Liver (tissue), 9 donors: ENCODE measurements around the gene DNAJC10. TPM values are rescaled to one million over a fixed set of nuclear protein-coding genes. Genes with fewer than 3 reads are reported as not detected.
A peak's percentile ranks its signal among the peaks of the same experiment; 100 is the strongest.

Experiments
- DNase-seq: peaks from one replicate; pipeline ENCODE4 v3.0.0-alpha.2; 2017; ENCODE audit warnings: low spot score
- H3K27ac ChIP-seq, 2 donors: one replicate each; pipeline ENCODE4 v1.7.0; 2013; ENCODE audit warnings: inconsistent platforms in 2 of 2, low read length in 2 of 2, control low read depth in 1 of 2, low read depth in 1 of 2, mild to moderate bottlenecking in 1 of 2
- H3K27me3 ChIP-seq, 4 donors: one replicate each; pipeline versions ENCODE4 v1.6.1 to v1.7.0; 2013; ENCODE audit warnings: low read length in 3 of 4, inconsistent platforms in 1 of 4, mild to moderate bottlenecking in 1 of 4, moderate library complexity in 1 of 4; ENCODE audit not compliant: control insufficient read depth in 4 of 4, insufficient read depth in 4 of 4
- H3K36me3 ChIP-seq, 4 donors: one replicate each; pipeline versions ENCODE4 v1.6.1 to v1.7.0; 2013; ENCODE audit warnings: low read length in 3 of 4, mild to moderate bottlenecking in 3 of 4, low read depth in 1 of 4, moderate library complexity in 1 of 4; ENCODE audit not compliant: control insufficient read depth in 4 of 4, insufficient read depth in 3 of 4
- H3K4me1 ChIP-seq, 4 donors: one replicate each; pipeline versions ENCODE4 v1.6.1 to v1.7.0; 2013; ENCODE audit warnings: low read length in 3 of 4, mild to moderate bottlenecking in 3 of 4, moderate library complexity in 1 of 4; ENCODE audit not compliant: control insufficient read depth in 4 of 4, insufficient read depth in 4 of 4
- H3K4me3 ChIP-seq, 3 donors: one replicate each; pipeline versions ENCODE4 v1.6.1 to v1.7.0; 2013; ENCODE audit warnings: low read length in 3 of 3, control low read depth in 1 of 3, low read depth in 1 of 3, mild to moderate bottlenecking in 1 of 3
- H3K9ac ChIP-seq, 2 donors: one replicate each; pipeline ENCODE4 v1.7.0; 2013; ENCODE audit warnings: low read length in 2 of 2, mild to moderate bottlenecking in 2 of 2, moderate library complexity in 2 of 2, control low read depth in 1 of 2, low read depth in 1 of 2
- H3K9me3 ChIP-seq, 4 donors: one replicate each; pipeline versions ENCODE4 v1.6.1 to v1.7.0; 2013; ENCODE audit warnings: low read length in 3 of 4; ENCODE audit not compliant: control insufficient read depth in 4 of 4
- EGR1 ChIP-seq, 2 donors: IDR thresholded peaks; 2 replicates each; pipeline ENCODE4 v1.6.1; 2016 to 2018; ENCODE audit warnings: antibody characterized with exemption in 2 of 2, low read depth in 2 of 2
- FOXA1 ChIP-seq: IDR thresholded peaks from 2 replicates; pipeline ENCODE4 v1.6.1; 2016; ENCODE audit warnings: antibody characterized with exemption
- FOXA2 ChIP-seq: IDR thresholded peaks from 2 replicates; pipeline ENCODE4 v1.6.1; 2016; ENCODE audit warnings: antibody characterized with exemption
- GABPA ChIP-seq, 2 donors: IDR thresholded peaks in 1 of 2; conservative IDR thresholded peaks in 1 of 2; 2 replicates each; pipeline ENCODE4 v1.6.1; 2016; ENCODE audit warnings: antibody characterized with exemption in 2 of 2, mild to moderate bottlenecking in 1 of 2, moderate library complexity in 1 of 2
- HNF4A ChIP-seq, 2 donors: conservative IDR thresholded peaks; 2 replicates each; pipeline ENCODE4 v1.6.1; 2016; ENCODE audit warnings: antibody characterized with exemption in 2 of 2, mild to moderate bottlenecking in 2 of 2
- HNF4G ChIP-seq: IDR thresholded peaks from 2 replicates; pipeline ENCODE4 v1.6.1; 2016; ENCODE audit warnings: antibody characterized with exemption
- JUND ChIP-seq, 2 donors: IDR thresholded peaks; 2 replicates each; pipeline ENCODE4 v1.6.1; 2016; ENCODE audit warnings: antibody characterized with exemption in 2 of 2
- NR2F2 ChIP-seq: IDR thresholded peaks from 2 replicates; pipeline ENCODE4 v1.6.1; 2016; ENCODE audit warnings: antibody characterized with exemption
- RAD21 ChIP-seq, 2 donors: IDR thresholded peaks; 2 replicates each; pipeline ENCODE4 v1.6.1; 2016; ENCODE audit warnings: antibody characterized with exemption in 2 of 2, mild to moderate bottlenecking in 2 of 2
- RXRA ChIP-seq, 2 donors: IDR thresholded peaks; 2 replicates each; pipeline ENCODE4 v1.6.1; 2017 to 2018; ENCODE audit warnings: antibody characterized with exemption in 2 of 2, mild to moderate bottlenecking in 1 of 2
- SP1 ChIP-seq: IDR thresholded peaks from 2 replicates; pipeline ENCODE4 v1.6.1; 2018; ENCODE audit warnings: antibody characterized with exemption, mild to moderate bottlenecking
- TAF1 ChIP-seq: conservative IDR thresholded peaks from 2 replicates; pipeline ENCODE4 v1.6.1; 2016; ENCODE audit warnings: antibody characterized with exemption, mild to moderate bottlenecking
- YY1 ChIP-seq: IDR thresholded peaks from 2 replicates; pipeline ENCODE4 v1.6.1; 2016; ENCODE audit warnings: antibody characterized with exemption, mild to moderate bottlenecking
- WGBS: extraction: QIAGEN DNeasy Blood & Tissue Kit; methylation state at CpG from one replicate; pipeline ENCODE4 v1.1.7; 2013; 5-methylcytosine and 5-hydroxymethylcytosine counted together
- polyA plus RNA-seq, 2 donors: library from polyadenylated mRNA; stranded (reverse) in 1 of 2; unstranded in 1 of 2; fragments of 200-250 nt in 1 of 2; fragments of >200 nt in 1 of 2; fragmentation: Nextera tagmentation in 1 of 2; extraction: Ambion mirVana in 1 of 2; gene quantifications; one replicate each; pipeline versions ENCODE4 v1.2.1 to v1.2.3, GENCODE V29; 2013 to 2015
- total RNA-seq, 2 donors: library from RNA; depleted of rRNA; stranded (reverse); fragments of >200 nt; gene quantifications; one replicate each; pipeline ENCODE4 v1.2.3, GENCODE V29; 2014
- TF ChIP-seq, protein P1 (sequence below): IDR thresholded peaks from 2 replicates; pipeline ENCODE4 v1.6.1; 2016; ENCODE audit warnings: antibody characterized with exemption
- TF ChIP-seq, protein P2 (sequence below): IDR thresholded peaks from 2 replicates; pipeline ENCODE4 v1.6.1; 2016; ENCODE audit warnings: antibody characterized with exemption, mild to moderate bottlenecking
- TF ChIP-seq, protein P3 (sequence below): fragments of 150-350 bp; IDR thresholded peaks from 2 replicates; pipeline ENCODE4 v1.5.1; 2017; ENCODE audit warnings: improper control_type of control experiment, low read depth, low read length; ENCODE audit not compliant: missing input control
- TF ChIP-seq, protein P4 (sequence below): IDR thresholded peaks from 2 replicates; pipeline ENCODE4 v1.6.1; 2016; ENCODE audit warnings: antibody characterized with exemption
- TF ChIP-seq, protein P5 (sequence below): IDR thresholded peaks from 2 replicates; pipeline ENCODE4 v1.6.1; 2016; ENCODE audit warnings: antibody characterized with exemption
- donor health status: healthy.
- donor health status: healthy.
- donor health status: healthy.
- donor health status: healthy.
- donor health status: healthy.

DNAJC10 gene
- total and polyA plus RNA-seq, 4 donors, result 16.3 to 46.4 (median 21.2) TPM

DNA sequence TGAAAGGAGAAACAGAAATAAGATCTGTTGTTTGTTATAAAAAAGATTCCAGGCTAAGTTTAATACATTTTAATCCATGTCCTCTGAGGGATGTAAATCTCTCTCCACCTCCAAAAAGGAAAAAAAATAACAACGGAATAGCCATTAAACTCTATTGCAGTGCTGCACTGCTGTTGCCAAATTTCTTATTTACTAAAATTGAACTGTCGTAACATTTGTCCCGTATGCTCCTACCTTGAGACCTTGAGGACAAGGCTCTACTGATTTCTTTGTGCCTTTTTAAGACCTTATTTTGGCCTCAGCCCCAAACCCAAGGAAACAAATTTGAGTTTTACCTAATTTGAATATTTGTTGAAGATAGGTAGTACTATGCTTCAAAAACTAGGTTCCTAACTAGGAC lies 94.0 kb downstream of the DNAJC10 start:
- no peak overlapping the region for H3K9ac ChIP-seq
- H3K27me3 ChIP-seq, result no peaks in the 10 kb centered on the region
- H3K4me1 ChIP-seq, result no peaks in the 10 kb centered on the region
- no peak for DNase-seq
- H3K36me3 ChIP-seq, result no peaks in the 10 kb centered on the region
- no peak overlapping the region for H3K4me3 ChIP-seq
- no peak overlapping the region for H3K27ac ChIP-seq
- 36% methylated on average over 3 of the region's 3 CpGs for WGBS
- peak in 1 of 2 donors; percentile 7 for TF ChIP-seq HNF4A (conservative IDR thresholded peaks at IDR 0.05)
- TF ChIP-seq, protein P1, sequence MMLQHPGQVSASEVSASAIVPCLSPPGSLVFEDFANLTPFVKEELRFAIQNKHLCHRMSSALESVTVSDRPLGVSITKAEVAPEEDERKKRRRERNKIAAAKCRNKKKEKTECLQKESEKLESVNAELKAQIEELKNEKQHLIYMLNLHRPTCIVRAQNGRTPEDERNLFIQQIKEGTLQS, result no peak
- H3K9me3 ChIP-seq, result no peaks in the 10 kb centered on the region

DNA sequence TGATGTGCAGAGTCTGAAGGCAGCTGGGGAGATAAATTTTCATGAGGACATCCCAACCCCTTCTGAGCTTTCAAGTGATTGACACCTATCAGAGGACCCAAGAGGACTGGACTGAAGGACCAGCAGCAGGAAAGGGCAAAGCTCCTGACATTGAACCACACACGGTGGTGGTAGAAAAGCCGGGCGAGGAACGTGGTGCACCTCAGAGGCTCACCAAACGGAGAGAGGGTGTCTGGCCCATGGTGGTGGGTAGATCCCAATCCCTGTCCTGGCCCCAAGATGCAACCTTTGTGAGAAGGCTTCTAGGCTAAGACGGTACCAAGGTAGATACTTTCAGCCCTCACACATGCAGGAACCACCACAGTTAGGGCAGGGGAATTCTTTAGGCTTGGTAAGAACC lies 98.3 kb downstream of the DNAJC10 start:
- 89% methylated on average over 6 of the region's 6 CpGs for WGBS
- DNase-seq, result no peak
- no peaks in the 10 kb centered on the region for H3K36me3 ChIP-seq
- H3K27ac ChIP-seq, result no peak overlapping the region
- no peaks in the 10 kb centered on the region for H3K27me3 ChIP-seq
- H3K9ac ChIP-seq, result no peak overlapping the region
- H3K9me3 ChIP-seq, result no peaks in the 10 kb centered on the region
- TF ChIP-seq, protein P1, result no peak
- TF ChIP-seq RAD21 (IDR thresholded peaks at IDR 0.05) (no peak), HNF4A (conservative IDR thresholded peaks at IDR 0.05) (no peak), GABPA (IDR thresholded peaks at IDR 0.05 in 1 of 2, conservative IDR thresholded peaks at IDR 0.05 in 1 of 2) (no peak), JUND (IDR thresholded peaks at IDR 0.05) (no peak), RXRA (IDR thresholded peaks at IDR 0.05) (no peak), HNF4G (no peak), NR2F2 (no peak), SP1 (no peak)
- H3K4me1 ChIP-seq, result no peaks in the 10 kb centered on the region
- H3K4me3 ChIP-seq, result no peak overlapping the region

DNA sequence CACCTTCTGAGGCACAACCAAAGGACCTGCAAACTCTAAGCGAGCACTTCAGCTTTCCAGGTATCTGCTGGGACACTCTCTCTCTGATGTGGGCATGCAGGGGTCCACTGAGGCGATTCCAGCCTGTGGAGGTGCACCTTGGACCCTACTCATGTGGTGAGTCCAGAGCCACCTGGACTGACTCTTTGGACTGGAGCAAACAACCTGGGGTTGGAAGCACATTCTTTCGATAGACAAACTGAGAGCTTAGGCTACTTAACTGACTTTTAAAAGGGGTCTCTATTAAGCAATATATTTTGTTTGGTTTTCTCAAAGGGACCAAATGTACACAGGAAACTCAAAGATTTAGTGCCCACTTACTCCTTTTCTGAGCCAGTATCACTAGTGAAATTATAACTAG lies 98.7 kb downstream of the DNAJC10 start:
- Histone ChIP-seq H3K27ac (no peak overlapping the region), H3K27me3 (no peaks in the 10 kb centered on the region), H3K36me3 (no peaks in the 10 kb centered on the region), H3K9ac (no peak overlapping the region), H3K9me3 (no peaks in the 10 kb centered on the region), H3K4me3 (no peak overlapping the region), H3K4me1 (no peaks in the 10 kb centered on the region)
- TF ChIP-seq RXRA (IDR thresholded peaks at IDR 0.05) (no peak), RAD21 (IDR thresholded peaks at IDR 0.05) (no peak), GABPA (IDR thresholded peaks at IDR 0.05 in 1 of 2, conservative IDR thresholded peaks at IDR 0.05 in 1 of 2) (no peak), YY1 (no peak), FOXA1 (no peak), FOXA2 (no peak), NR2F2 (no peak), HNF4A (conservative IDR thresholded peaks at IDR 0.05) (no peak), EGR1 (IDR thresholded peaks at IDR 0.05; ENCODE audit: low read depth in 2 of 2) (no peak), JUND (IDR thresholded peaks at IDR 0.05) (no peak), SP1 (no peak), HNF4G (no peak), TAF1 (no peak)
- TF ChIP-seq, protein P2, sequence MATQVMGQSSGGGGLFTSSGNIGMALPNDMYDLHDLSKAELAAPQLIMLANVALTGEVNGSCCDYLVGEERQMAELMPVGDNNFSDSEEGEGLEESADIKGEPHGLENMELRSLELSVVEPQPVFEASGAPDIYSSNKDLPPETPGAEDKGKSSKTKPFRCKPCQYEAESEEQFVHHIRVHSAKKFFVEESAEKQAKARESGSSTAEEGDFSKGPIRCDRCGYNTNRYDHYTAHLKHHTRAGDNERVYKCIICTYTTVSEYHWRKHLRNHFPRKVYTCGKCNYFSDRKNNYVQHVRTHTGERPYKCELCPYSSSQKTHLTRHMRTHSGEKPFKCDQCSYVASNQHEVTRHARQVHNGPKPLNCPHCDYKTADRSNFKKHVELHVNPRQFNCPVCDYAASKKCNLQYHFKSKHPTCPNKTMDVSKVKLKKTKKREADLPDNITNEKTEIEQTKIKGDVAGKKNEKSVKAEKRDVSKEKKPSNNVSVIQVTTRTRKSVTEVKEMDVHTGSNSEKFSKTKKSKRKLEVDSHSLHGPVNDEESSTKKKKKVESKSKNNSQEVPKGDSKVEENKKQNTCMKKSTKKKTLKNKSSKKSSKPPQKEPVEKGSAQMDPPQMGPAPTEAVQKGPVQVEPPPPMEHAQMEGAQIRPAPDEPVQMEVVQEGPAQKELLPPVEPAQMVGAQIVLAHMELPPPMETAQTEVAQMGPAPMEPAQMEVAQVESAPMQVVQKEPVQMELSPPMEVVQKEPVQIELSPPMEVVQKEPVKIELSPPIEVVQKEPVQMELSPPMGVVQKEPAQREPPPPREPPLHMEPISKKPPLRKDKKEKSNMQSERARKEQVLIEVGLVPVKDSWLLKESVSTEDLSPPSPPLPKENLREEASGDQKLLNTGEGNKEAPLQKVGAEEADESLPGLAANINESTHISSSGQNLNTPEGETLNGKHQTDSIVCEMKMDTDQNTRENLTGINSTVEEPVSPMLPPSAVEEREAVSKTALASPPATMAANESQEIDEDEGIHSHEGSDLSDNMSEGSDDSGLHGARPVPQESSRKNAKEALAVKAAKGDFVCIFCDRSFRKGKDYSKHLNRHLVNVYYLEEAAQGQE, result no peak
- TF ChIP-seq, protein P1, result no peak
- TF ChIP-seq, protein P3, sequence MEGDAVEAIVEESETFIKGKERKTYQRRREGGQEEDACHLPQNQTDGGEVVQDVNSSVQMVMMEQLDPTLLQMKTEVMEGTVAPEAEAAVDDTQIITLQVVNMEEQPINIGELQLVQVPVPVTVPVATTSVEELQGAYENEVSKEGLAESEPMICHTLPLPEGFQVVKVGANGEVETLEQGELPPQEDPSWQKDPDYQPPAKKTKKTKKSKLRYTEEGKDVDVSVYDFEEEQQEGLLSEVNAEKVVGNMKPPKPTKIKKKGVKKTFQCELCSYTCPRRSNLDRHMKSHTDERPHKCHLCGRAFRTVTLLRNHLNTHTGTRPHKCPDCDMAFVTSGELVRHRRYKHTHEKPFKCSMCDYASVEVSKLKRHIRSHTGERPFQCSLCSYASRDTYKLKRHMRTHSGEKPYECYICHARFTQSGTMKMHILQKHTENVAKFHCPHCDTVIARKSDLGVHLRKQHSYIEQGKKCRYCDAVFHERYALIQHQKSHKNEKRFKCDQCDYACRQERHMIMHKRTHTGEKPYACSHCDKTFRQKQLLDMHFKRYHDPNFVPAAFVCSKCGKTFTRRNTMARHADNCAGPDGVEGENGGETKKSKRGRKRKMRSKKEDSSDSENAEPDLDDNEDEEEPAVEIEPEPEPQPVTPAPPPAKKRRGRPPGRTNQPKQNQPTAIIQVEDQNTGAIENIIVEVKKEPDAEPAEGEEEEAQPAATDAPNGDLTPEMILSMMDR, result no peak
- TF ChIP-seq, protein P4, sequence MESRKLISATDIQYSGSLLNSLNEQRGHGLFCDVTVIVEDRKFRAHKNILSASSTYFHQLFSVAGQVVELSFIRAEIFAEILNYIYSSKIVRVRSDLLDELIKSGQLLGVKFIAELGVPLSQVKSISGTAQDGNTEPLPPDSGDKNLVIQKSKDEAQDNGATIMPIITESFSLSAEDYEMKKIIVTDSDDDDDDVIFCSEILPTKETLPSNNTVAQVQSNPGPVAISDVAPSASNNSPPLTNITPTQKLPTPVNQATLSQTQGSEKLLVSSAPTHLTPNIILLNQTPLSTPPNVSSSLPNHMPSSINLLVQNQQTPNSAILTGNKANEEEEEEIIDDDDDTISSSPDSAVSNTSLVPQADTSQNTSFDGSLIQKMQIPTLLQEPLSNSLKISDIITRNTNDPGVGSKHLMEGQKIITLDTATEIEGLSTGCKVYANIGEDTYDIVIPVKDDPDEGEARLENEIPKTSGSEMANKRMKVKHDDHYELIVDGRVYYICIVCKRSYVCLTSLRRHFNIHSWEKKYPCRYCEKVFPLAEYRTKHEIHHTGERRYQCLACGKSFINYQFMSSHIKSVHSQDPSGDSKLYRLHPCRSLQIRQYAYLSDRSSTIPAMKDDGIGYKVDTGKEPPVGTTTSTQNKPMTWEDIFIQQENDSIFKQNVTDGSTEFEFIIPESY, result no peak
- TF ChIP-seq, protein P5, sequence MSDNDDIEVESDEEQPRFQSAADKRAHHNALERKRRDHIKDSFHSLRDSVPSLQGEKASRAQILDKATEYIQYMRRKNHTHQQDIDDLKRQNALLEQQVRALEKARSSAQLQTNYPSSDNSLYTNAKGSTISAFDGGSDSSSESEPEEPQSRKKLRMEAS, result no peak
- no peak for DNase-seq
- WGBS, result 84% methylated on average over 3 of the region's 3 CpGs
